Activated naive CD8-positive, alpha-beta T cell treated with anti-CD3 and anti-CD28 coated beads for 36 hours (primary cell): ENCODE measurements around the gene CASR. TPM values are rescaled to one million over a fixed set of nuclear protein-coding genes. Genes with fewer than 3 reads are reported as not detected.

Source experiments
- DNase-seq: peaks from one replicate; pipeline ENCODE4 v3.0.0; 2021
- H3K27ac Mint-ChIP-seq: one replicate; pipeline ENCODE4 v1.8.0; 2022; ENCODE audit warnings: mild to moderate bottlenecking, moderate library complexity, mixed read lengths
- H3K27me3 Mint-ChIP-seq: one replicate; pipeline ENCODE4 v1.8.0; 2022; ENCODE audit warnings: mild to moderate bottlenecking, mixed read lengths
- H3K36me3 Mint-ChIP-seq: one replicate; pipeline ENCODE4 v1.8.0; 2021; ENCODE audit warnings: mild to moderate bottlenecking, mixed read lengths
- H3K4me1 Mint-ChIP-seq: one replicate; pipeline ENCODE4 v1.8.0; 2021; ENCODE audit warnings: mixed read lengths
- H3K4me3 Mint-ChIP-seq: one replicate; pipeline ENCODE4 v1.8.0; 2022; ENCODE audit warnings: mild to moderate bottlenecking, moderate library complexity, mixed read lengths
- H3K9me3 Mint-ChIP-seq: one replicate; pipeline ENCODE4 v1.8.0; 2022; ENCODE audit warnings: mixed read lengths
- total RNA-seq, 2 experiments: library from RNA; stranded (reverse); gene quantifications; one replicate each; pipeline ENCODE4 v1.2.3, GENCODE V29; 2021

The CASR gene
- total RNA-seq, 2 experiments from 2014 or later = not detected

DNA sequence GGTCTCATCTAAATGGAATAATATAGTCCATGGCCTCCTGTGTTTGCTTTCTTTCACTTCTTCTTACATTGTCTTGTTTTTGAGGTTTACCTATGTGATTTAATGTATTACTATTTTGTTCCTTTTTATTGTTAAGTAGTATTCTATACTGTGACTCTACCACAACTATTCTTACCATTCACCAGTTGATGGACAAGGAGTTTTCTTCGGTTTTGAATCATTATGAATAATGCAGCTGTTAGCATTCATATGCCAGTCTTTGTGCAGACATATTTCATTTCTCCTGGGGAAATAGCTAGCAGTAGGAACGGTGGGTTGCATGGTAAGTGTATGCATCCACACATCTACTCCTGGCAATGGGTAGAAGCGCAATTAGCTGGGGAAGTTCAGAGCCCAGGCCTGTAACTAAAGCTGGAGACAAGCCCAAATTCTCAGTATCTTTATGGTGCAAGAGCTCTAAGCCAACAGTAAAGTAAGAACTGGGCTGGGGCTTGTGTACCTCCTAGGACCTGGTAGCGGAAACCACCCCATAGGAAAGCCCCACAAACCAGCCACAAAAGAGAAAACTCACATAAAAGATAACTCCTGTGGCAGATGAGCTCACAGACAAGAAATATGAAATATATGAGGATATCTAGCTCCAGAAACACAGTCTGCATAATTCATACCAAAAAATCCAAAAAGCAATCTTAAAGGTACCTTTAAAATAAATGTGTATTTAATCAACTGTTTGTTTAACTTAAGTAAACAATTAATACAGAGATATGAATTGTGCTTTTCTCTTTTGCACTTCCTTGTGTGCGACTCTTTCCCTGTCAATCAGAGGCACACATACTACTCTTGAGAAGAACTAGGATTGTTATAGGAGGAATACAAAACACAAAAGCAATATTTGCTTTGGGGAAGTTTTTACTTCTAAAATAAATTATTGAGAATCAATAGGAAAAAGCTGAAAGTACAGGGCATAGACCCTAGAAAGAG lies 138.9 kb downstream of the CASR start:
- peak; percentile 30 for DNase-seq
- H3K27ac Mint-ChIP-seq = peak overlapping the region; percentile 9
- H3K27me3 Mint-ChIP-seq = peaks cover 8% of the 10 kb centered on the region
- no peak overlapping the region for H3K4me3 Mint-ChIP-seq
- H3K9me3 Mint-ChIP-seq = peaks cover 14% of the 10 kb centered on the region
- peaks cover 22% of the 10 kb centered on the region for H3K4me1 Mint-ChIP-seq
- H3K36me3 Mint-ChIP-seq = peaks cover 4% of the 10 kb centered on the region

GRCh38 chr3:122324871-122325323 lies 141.4 kb downstream of the CASR start, which contains the start of gene CSTA:
Gene CSTA (plus strand): TSS chr3:122325248. CDS start chr3:122325293, 45 bp downstream.
- no peak within 1 kb of the TSS for H3K27ac Mint-ChIP-seq
- H3K27me3 Mint-ChIP-seq = peaks cover 8% of the 10 kb centered on the region
- peaks cover 6% of the 10 kb centered on the region for H3K9me3 Mint-ChIP-seq
- peaks cover 22% of the 10 kb centered on the region for H3K4me1 Mint-ChIP-seq
- no peak within 1 kb of the TSS for H3K4me3 Mint-ChIP-seq
- no peaks in the 10 kb centered on the region for H3K36me3 Mint-ChIP-seq
- no peak for DNase-seq

- Mint-ChIP-seq H3K27me3 (peaks cover 8% of the 10 kb centered on the region), H3K4me1 (peaks cover 22% of the 10 kb centered on the region), H3K27ac (no peak overlapping the region), H3K9me3 (no peaks in the 10 kb centered on the region), H3K36me3 (no peaks in the 10 kb centered on the region), H3K4me3 (no peak overlapping the region)
- no peak for DNase-seq
Measured at GRCh38 chr3:122325769-122326168, 142.3 kb downstream of the CASR start.

GRCh38 chr3:122331886-122332285 lies 148.4 kb downstream of the CASR start:
- Mint-ChIP-seq H3K9me3 (no peaks in the 10 kb centered on the region), H3K4me3 (no peak overlapping the region), H3K36me3 (no peaks in the 10 kb centered on the region), H3K4me1 (no peaks in the 10 kb centered on the region), H3K27ac (no peak overlapping the region), H3K27me3 (peaks cover 4% of the 10 kb centered on the region)
- no peak for DNase-seq

GRCh38 chr3:122332551-122332950 lies 149.1 kb downstream of the CASR start:
- H3K4me1 Mint-ChIP-seq = no peaks in the 10 kb centered on the region
- no peak for DNase-seq
- H3K27ac Mint-ChIP-seq = no peak overlapping the region
- H3K9me3 Mint-ChIP-seq = no peaks in the 10 kb centered on the region
- H3K4me3 Mint-ChIP-seq = no peak overlapping the region
- H3K36me3 Mint-ChIP-seq = no peaks in the 10 kb centered on the region
- peaks cover 4% of the 10 kb centered on the region for H3K27me3 Mint-ChIP-seq

Other genes with a start within 250 kb of the CASR start
- gene ILDR1, start 161.4 kb upstream of the CASR start, total RNA-seq = not detected
- gene CD86, start 128.3 kb upstream of the CASR start, total RNA-seq = under 1 TPM; 0.08 to 0.12 TPM
- gene CSTA, start 141.6 kb downstream of the CASR start, total RNA-seq = not detected
- gene MIX23, start 199.6 kb downstream of the CASR start, total RNA-seq = 100 to 1,000 TPM; 170 to 210 TPM
- 100 to 1,000 TPM; 147 to 148 TPM for gene FAM162A, start 200.5 kb downstream of the CASR start, total RNA-seq
- 1 to 10 TPM; 2.4 to 2.5 TPM for gene WDR5B, start 232.4 kb downstream of the CASR start, total RNA-seq